Fibroblast of the aortic adventitia (primary cell): ENCODE measurements around the gene ZBTB48. TPM values are rescaled to one million over a fixed set of nuclear protein-coding genes. Genes with fewer than 3 reads are reported as not detected.
A peak's percentile ranks its signal among the peaks of the same experiment; 100 is the strongest.

Experiments
- DNase-seq: peaks from one replicate; pipeline ENCODE4 v3.0.0-alpha.2; 2010; ENCODE audit warnings: low read depth
- H3K4me3 ChIP-seq: 2 replicates; pipeline ENCODE4 v1.5.1; 2011; ENCODE audit warnings: low read depth, mild to moderate bottlenecking, control low read depth, low read length, moderate library complexity
- total RNA-seq: library from RNA; depleted of rRNA; stranded (reverse); fragments of >200 nt; gene quantifications from 2 replicates; pipeline ENCODE4 v1.2.3, GENCODE V29; 2012; ENCODE audit warnings: low replicate concordance
- TF ChIP-seq, protein P1 (sequence below): IDR thresholded peaks from 2 replicates; pipeline ENCODE4 v1.5.1; 2011; ENCODE audit warnings: mild to moderate bottlenecking, low read length, control low read depth, inconsistent platforms; ENCODE audit not compliant: insufficient read depth

ZBTB48 gene
- total RNA-seq, 1 donor: 7.7 TPM

DNA sequence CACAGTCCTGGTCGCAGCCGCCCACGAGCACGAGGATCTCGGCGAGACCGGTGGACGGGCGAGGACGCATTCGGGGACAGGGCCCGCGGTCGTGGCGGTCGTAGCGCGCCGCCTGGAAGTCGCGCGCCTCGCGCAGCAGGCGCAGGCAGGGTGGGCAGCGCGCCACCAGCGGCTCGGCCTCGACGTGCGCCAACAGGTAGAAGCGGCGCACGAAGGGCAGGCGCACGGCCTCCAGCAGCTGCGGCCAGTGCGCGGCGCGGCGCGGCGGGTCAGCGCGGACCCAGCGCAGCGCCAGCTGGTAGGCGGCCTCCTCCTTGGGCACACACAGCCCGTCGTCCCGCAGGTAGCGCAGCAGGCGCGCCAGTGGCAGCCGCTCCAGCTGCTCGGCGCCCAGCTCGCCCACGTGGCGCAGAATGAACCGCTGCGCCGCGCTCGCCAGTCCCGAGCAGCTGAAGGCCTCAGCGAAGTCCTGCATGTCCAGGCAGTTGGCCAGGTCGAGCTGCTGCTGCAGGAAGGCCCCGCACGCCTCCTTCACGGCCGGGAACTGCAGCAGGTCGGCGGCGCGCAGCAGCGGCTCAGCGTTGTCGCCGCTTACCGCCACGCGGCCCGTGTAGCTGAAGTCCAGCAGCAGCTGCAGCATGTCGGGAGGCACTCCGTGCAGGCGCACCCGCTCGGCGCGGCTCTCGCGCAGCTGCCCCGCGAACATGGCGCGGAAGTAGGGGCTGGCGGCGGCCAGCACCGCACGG is 22.3 kb downstream of the ZBTB48 start:
- peak overlapping the region; percentile 99 for H3K4me3 ChIP-seq
- DNase-seq: peak; percentile 56
- TF ChIP-seq, protein P1, sequence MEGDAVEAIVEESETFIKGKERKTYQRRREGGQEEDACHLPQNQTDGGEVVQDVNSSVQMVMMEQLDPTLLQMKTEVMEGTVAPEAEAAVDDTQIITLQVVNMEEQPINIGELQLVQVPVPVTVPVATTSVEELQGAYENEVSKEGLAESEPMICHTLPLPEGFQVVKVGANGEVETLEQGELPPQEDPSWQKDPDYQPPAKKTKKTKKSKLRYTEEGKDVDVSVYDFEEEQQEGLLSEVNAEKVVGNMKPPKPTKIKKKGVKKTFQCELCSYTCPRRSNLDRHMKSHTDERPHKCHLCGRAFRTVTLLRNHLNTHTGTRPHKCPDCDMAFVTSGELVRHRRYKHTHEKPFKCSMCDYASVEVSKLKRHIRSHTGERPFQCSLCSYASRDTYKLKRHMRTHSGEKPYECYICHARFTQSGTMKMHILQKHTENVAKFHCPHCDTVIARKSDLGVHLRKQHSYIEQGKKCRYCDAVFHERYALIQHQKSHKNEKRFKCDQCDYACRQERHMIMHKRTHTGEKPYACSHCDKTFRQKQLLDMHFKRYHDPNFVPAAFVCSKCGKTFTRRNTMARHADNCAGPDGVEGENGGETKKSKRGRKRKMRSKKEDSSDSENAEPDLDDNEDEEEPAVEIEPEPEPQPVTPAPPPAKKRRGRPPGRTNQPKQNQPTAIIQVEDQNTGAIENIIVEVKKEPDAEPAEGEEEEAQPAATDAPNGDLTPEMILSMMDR: no peak

DNA sequence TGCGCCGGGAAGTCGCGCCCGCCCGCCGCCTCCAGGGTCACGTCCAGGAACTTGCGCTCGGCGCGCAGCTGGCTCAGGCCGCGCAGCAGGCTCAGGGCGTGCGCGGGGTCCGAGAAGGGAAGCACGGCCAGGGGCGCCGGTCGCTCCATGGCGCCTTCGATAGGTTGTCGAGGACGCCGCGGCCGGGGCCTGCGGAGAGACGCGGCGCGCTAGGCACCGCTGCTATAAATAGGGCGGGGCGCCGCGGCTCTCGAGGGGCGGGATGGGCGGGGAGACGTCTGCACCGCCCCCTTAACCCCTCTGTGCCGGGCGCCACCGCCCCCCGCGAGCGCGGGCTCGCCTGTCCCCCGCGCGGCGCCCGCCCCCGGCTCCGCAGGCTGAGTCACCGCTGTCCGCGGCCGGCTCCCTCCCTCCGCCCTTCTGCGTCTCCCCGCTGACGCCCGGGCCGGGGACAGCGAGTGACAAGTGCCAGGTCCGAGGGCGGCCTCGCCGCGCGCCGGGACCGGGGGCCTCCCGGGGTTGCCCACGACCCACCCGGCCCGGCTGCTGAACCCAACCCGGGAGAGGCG is 23.0 kb downstream of the ZBTB48 start, which contains the start of gene KLHL21:
Gene KLHL21, minus strand, starts transcription at position 201 of the 569 bp plus-strand sequence. Its CDS starts 52 bp downstream, at position 149.
- DNase-seq: peak; percentile 82
- TF ChIP-seq, protein P1: no peak
- peak within 1 kb of the TSS; percentile 99 for H3K4me3 ChIP-seq

DNA sequence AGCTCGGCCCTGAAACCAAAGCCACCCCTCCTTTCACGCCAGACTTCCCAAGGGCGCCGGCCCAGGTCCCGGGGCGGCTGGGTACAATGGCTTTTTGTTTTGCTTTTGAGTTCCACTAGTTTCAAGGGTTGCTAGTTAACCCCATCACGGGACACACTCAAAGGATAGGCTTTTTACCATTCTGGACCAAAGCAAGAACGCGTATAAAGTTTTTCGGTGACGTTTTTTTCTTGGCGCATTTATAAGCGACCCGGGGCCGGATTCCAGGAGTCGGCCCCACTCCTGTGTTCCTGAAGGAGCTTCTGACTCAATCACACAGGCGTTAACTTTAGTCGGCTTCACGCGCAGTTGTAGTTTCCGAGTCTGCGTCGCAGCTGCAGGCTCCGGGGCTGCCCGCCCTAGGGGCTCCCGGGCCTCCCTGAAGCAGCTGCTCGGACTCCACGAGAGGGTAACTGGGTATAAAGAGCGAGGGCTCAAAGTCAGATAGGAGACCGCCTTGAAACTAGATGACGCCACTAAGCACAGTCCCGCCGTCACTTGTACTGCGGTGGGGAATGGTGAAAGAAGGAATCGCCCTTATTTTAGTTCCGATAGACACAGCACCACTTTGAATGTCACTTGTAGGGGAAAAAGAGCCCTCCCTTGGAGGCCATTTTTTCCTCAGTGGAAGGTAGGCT is 23.6 kb downstream of the ZBTB48 start:
- H3K4me3 ChIP-seq: peak overlapping the region; percentile 63
- TF ChIP-seq, protein P1: no peak
- DNase-seq: peak; percentile 88

DNA sequence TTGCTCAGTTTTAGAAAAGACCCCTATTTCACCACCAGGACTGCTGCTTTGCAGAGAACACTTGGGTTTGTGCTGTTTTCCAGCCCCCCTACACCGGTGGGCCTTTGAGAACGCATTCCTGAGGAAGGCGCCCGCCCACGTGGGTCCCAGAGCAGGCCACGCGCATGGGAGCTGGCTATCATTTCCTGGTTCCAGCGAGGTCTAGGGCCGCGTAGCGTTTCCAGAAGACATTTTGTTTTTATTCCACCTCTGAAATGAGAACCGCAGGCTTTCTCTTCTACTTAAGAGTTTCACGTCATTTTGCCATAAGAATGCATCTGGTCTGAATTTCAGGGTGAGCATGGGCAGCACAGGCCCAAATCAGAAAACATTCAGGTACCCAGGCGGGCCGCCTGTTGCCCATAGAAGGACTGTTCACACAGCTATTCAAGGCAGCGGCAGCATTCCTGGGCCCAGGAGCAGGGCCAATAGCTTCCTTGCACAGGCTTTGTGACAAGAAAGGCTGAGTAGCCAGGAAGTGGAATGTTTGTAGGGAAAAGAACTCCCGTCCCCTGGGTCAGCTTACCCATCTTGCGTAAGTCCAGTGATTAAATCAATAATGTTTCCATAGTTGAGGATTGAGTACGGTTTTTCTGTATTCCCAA is 24.2 kb downstream of the ZBTB48 start:
- TF ChIP-seq, protein P1: peak; percentile 22
- peak; percentile 91 for DNase-seq
- peak overlapping the region; percentile 63 for H3K4me3 ChIP-seq

DNA sequence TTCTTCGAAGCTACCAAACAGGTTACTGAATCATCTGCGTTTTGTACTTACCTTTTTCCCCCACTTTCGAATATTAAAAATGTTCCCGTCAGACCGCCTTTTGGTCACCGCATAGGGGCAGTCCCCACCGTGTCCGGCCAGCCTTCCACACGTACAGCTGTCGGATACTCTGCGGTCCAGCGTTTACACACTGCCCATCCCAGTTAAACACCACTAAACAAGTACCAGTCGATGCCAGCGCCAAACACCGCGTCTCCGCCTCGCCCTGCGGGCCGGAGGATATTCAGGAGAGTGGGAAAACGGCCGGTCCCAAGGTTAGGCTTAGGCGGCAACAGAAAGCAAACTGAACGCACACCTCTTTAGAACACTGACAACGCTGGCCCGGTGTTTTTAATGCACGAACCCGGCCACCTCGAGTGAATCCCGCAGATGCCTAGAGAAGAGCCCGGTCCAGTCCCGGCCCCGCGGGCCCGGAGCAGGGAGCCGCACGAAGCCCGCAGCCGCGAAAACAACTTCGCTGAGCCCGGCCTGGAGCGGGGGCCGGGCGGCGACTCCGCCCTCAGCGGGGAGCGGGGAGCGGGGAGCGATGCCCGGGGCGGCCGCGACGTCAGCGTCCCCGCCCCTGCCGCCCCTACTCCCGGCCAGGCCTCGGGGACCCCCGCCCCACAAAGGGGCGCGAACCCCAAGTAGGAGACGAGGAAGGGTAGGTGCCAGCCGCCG is 33.0 kb downstream of the ZBTB48 start:
- H3K4me3 ChIP-seq: peak overlapping the region; percentile 83
- DNase-seq: peak; percentile 39
- TF ChIP-seq, protein P1: no peak
